ENCODE measurements around the gene CNPY3.

- TF ChIP-seq, protein P1, sequence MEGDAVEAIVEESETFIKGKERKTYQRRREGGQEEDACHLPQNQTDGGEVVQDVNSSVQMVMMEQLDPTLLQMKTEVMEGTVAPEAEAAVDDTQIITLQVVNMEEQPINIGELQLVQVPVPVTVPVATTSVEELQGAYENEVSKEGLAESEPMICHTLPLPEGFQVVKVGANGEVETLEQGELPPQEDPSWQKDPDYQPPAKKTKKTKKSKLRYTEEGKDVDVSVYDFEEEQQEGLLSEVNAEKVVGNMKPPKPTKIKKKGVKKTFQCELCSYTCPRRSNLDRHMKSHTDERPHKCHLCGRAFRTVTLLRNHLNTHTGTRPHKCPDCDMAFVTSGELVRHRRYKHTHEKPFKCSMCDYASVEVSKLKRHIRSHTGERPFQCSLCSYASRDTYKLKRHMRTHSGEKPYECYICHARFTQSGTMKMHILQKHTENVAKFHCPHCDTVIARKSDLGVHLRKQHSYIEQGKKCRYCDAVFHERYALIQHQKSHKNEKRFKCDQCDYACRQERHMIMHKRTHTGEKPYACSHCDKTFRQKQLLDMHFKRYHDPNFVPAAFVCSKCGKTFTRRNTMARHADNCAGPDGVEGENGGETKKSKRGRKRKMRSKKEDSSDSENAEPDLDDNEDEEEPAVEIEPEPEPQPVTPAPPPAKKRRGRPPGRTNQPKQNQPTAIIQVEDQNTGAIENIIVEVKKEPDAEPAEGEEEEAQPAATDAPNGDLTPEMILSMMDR (IDR thresholded peaks at IDR 0.05; ENCODE audit: poor library complexity), result no peak
- TF ChIP-seq EZH2 (IDR thresholded peaks at IDR 0.05; ENCODE audit: borderline replicate concordance), result no peak
These were observed 31.8 kb downstream of the CNPY3 start for GRCh38 chr6:42961020-42961470.

Measured in hepatocyte (in vitro differentiated cells).